HUES6 (cell line): ENCODE measurements around the gene MYH9.
"Not testable (repeated sequence)": the region's sequence is repeated elsewhere in the genome, so short reads cannot be mapped to it uniquely, and the experiment has no call there.

Experiments used
- H3K27ac ChIP-seq: 2 replicates; pipeline ENCODE4 v1.7.0; 2013; ENCODE audit warnings: low read depth, mild to moderate bottlenecking, low read length, inconsistent platforms
- H3K27me3 ChIP-seq: 2 replicates; pipeline ENCODE4 v1.6.1; 2013; ENCODE audit warnings: low read length; ENCODE audit not compliant: control insufficient read depth, insufficient read depth
- H3K36me3 ChIP-seq: 2 replicates; pipeline ENCODE4 v1.6.1; 2013; ENCODE audit warnings: low read length; ENCODE audit not compliant: control insufficient read depth, insufficient read depth
- H3K4me1 ChIP-seq: 2 replicates; pipeline ENCODE4 v1.6.1; 2013; ENCODE audit warnings: low read length; ENCODE audit not compliant: control insufficient read depth, insufficient read depth
- H3K4me3 ChIP-seq: 2 replicates; pipeline ENCODE4 v1.5.1; 2013; ENCODE audit warnings: low read depth, low read length
- H3K9ac ChIP-seq: one replicate; pipeline ENCODE4 v1.6.1; 2013; ENCODE audit warnings: mild to moderate bottlenecking, low read length
- H3K9me3 ChIP-seq: 2 replicates; pipeline ENCODE4 v1.6.1; 2013; ENCODE audit warnings: low read depth, low read length; ENCODE audit not compliant: control insufficient read depth, insufficient read depth

Gene MYH9

GRCh38 chr22:36263886-36264664 is 123.7 kb downstream of the MYH9 start:
- not testable (repeated sequence) for H3K4me3 ChIP-seq, H3K9me3 ChIP-seq, H3K9ac ChIP-seq, H3K27ac ChIP-seq, H3K27me3 ChIP-seq, H3K36me3 ChIP-seq
- H3K4me1 ChIP-seq, result peaks cover 11% of the 10 kb centered on the region

GRCh38 chr22:36263216-36263673 is 124.5 kb downstream of the MYH9 start:
- H3K9me3 ChIP-seq, H3K9ac ChIP-seq, H3K4me3 ChIP-seq, H3K27me3 ChIP-seq, H3K36me3 ChIP-seq, H3K27ac ChIP-seq: not testable (repeated sequence)
- peaks cover 19% of the 10 kb centered on the region for H3K4me1 ChIP-seq

GRCh38 chr22:36262307-36262706 is 125.5 kb downstream of the MYH9 start:
- H3K36me3 ChIP-seq, H3K9ac ChIP-seq, H3K27ac ChIP-seq, H3K9me3 ChIP-seq, H3K4me3 ChIP-seq, H3K27me3 ChIP-seq: not testable (repeated sequence)
- H3K4me1 ChIP-seq, result peaks cover 20% of the 10 kb centered on the region

GRCh38 chr22:36261675-36262074 is 126.1 kb downstream of the MYH9 start:
- not testable (repeated sequence) for H3K9ac ChIP-seq, H3K4me3 ChIP-seq, H3K27me3 ChIP-seq, H3K36me3 ChIP-seq, H3K9me3 ChIP-seq, H3K27ac ChIP-seq
- peaks cover 20% of the 10 kb centered on the region for H3K4me1 ChIP-seq

- H3K4me3 ChIP-seq, result no peak overlapping the region
- H3K27ac ChIP-seq, result no peak overlapping the region
- no peak overlapping the region for H3K9ac ChIP-seq
- H3K36me3 ChIP-seq, result no peaks in the 10 kb centered on the region
- no peaks in the 10 kb centered on the region for H3K27me3 ChIP-seq
- no peaks in the 10 kb centered on the region for H3K9me3 ChIP-seq
- peaks cover 20% of the 10 kb centered on the region for H3K4me1 ChIP-seq
Observed at GRCh38 chr22:36259615-36260300, 128.0 kb downstream of the MYH9 start.

GRCh38 chr22:36258701-36259614 is 128.8 kb downstream of the MYH9 start:
- Histone ChIP-seq H3K9ac (no peak overlapping the region), H3K4me1 (peaks cover 20% of the 10 kb centered on the region), H3K36me3 (no peaks in the 10 kb centered on the region), H3K27ac (no peak overlapping the region), H3K9me3 (no peaks in the 10 kb centered on the region), H3K27me3 (no peaks in the 10 kb centered on the region), H3K4me3 (no peak overlapping the region)

- Histone ChIP-seq H3K9ac (no peak overlapping the region), H3K36me3 (no peaks in the 10 kb centered on the region), H3K4me3 (no peak overlapping the region), H3K4me1 (peaks cover 20% of the 10 kb centered on the region), H3K27ac (no peak overlapping the region), H3K9me3 (no peaks in the 10 kb centered on the region), H3K27me3 (no peaks in the 10 kb centered on the region)
Observed at GRCh38 chr22:36257948-36258670, 129.7 kb downstream of the MYH9 start.

GRCh38 chr22:36257308-36257707 is 130.5 kb downstream of the MYH9 start:
- no peaks in the 10 kb centered on the region for H3K27me3 ChIP-seq
- H3K9ac ChIP-seq, result no peak overlapping the region
- H3K4me3 ChIP-seq, result no peak overlapping the region
- no peaks in the 10 kb centered on the region for H3K9me3 ChIP-seq
- H3K4me1 ChIP-seq, result peaks cover 20% of the 10 kb centered on the region
- no peaks in the 10 kb centered on the region for H3K36me3 ChIP-seq
- H3K27ac ChIP-seq, result no peak overlapping the region

GRCh38 chr22:36256478-36256877 is 131.3 kb downstream of the MYH9 start:
- no peak overlapping the region for H3K4me3 ChIP-seq
- no peak overlapping the region for H3K27ac ChIP-seq
- H3K4me1 ChIP-seq, result peaks cover 25% of the 10 kb centered on the region
- no peaks in the 10 kb centered on the region for H3K9me3 ChIP-seq
- no peaks in the 10 kb centered on the region for H3K27me3 ChIP-seq
- no peak overlapping the region for H3K9ac ChIP-seq
- no peaks in the 10 kb centered on the region for H3K36me3 ChIP-seq

GRCh38 chr22:36255572-36255971 is 132.2 kb downstream of the MYH9 start:
- H3K27ac ChIP-seq, H3K36me3 ChIP-seq, H3K9ac ChIP-seq, H3K4me3 ChIP-seq, H3K27me3 ChIP-seq, H3K9me3 ChIP-seq: not testable (repeated sequence)
- peaks cover 30% of the 10 kb centered on the region for H3K4me1 ChIP-seq
